Spleen (tissue), 7 donors: Measurements from ENCODE around the gene TTLL3.

Experiments used
- CTCF ChIP-seq, 11 experiments: fragments of 200-600 bp in 7 of 11; fragments of 450-650 bp in 4 of 11; sonication (generic) in 4 of 11; IDR thresholded peaks in 8 of 11; conservative IDR thresholded peaks in 3 of 11; 1 replicate in 7 of 11; 2 replicates in 4 of 11; pipeline versions ENCODE4 v1.4.0 to v1.8.0; 2016 to 2021; ENCODE audit warnings: antibody characterized with exemption in 11 of 11, inconsistent platforms in 4 of 11, mild to moderate bottlenecking in 1 of 11
- POLR2A ChIP-seq, 3 donors: fragments of 450-650 bp; IDR thresholded peaks; one replicate each; pipeline ENCODE4 v1.5.1; 2017; ENCODE audit warnings: antibody characterized with exemption in 3 of 3, mild to moderate bottlenecking in 1 of 3
- donor health status: DM: no; HTN: no; CAD: no; lungs with moderate emphysema.
- donor health status: DM: no; HTN: no; CAD: no.
- donor health status: DM: no; HTN: no; CAD: no.

DNA sequence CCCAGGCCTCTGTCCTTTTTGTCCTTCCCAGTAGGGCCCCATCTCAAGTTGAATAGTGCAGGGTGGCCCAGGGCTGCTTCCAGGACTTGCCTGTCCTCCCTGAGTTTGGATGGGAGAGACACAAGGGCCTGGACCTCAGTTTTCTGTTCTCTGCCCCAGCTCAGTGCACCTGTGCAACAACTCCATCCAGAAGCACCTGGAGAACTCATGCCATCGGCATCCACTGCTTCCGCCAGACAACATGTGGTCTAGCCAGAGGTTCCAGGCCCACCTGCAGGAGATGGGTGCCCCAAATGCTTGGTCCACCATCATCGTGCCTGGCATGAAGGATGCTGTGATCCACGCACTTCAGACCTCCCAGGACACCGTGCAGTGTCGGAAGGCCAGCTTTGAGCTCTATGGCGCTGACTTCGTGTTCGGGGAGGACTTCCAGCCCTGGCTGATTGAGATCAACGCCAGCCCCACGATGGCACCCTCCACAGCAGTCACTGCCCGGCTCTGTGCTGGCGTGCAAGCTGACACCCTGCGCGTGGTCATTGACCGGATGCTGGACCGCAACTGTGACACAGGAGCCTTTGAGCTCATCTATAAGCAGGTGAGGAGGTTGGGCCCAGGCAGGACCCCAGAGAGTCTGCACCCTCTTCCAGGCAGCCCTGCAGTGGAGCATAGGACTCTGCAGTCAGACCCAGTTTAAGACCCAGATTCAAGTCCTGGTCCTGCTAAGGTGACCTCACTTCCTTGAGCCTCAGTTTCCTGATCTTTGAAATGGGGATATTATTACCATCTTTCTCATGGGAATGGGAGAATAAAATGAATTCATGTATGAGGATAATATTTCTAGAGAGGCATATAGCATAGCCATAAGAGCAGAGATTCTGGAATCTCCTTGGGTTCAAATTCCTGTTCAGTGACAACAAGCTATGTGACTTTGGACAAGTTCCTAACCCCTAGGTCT lies 19.0 kb downstream of the TTLL3 start:
- TF ChIP-seq CTCF (IDR thresholded peaks at IDR 0.05 in 8 of 11, conservative IDR thresholded peaks at IDR 0.05 in 3 of 11) (no peak), POLR2A (IDR thresholded peaks at IDR 0.05) (no peak)
